Mesenchymal stem cell (in vitro differentiated cells and primary cell): ENCODE data around the gene UNC13B.

Experiments
- DNase-seq: peaks from one replicate; pipeline ENCODE4 v3.0.0-alpha.2; 2013
- H2AFZ ChIP-seq: one replicate; pipeline ENCODE4 v1.6.1; 2013; ENCODE audit warnings: low read depth, mild to moderate bottlenecking, control low read depth, inconsistent platforms, low read length, moderate library complexity
- H2AK5ac ChIP-seq: 2 replicates; pipeline ENCODE4 v1.6.1; 2013; ENCODE audit warnings: low read length, moderate library complexity, mild to moderate bottlenecking, inconsistent platforms; ENCODE audit not compliant: severe bottlenecking
- H2BK120ac ChIP-seq: one replicate; pipeline ENCODE4 v1.6.1; 2013; ENCODE audit warnings: low read depth, mild to moderate bottlenecking, inconsistent platforms, low read length, moderate library complexity
- H2BK12ac ChIP-seq, 2 experiments: one replicate each; pipeline ENCODE4 v1.6.1; 2013; ENCODE audit warnings: inconsistent platforms in 2 of 2, low read length in 2 of 2, mild to moderate bottlenecking in 2 of 2, moderate library complexity in 2 of 2, control low read depth in 1 of 2
- H2BK15ac ChIP-seq: one replicate; pipeline ENCODE4 v1.6.1; 2013; ENCODE audit warnings: mild to moderate bottlenecking, low read depth, inconsistent platforms; ENCODE audit not compliant: poor library complexity, severe bottlenecking
- H2BK5ac ChIP-seq: 2 replicates; pipeline ENCODE4 v1.6.1; 2013; ENCODE audit warnings: low read depth, mild to moderate bottlenecking, low read length, control low read depth, inconsistent platforms; ENCODE audit not compliant: poor library complexity, severe bottlenecking
- H3K14ac ChIP-seq, 2 experiments: one replicate each; pipeline ENCODE4 v1.6.1; 2013; ENCODE audit warnings: inconsistent platforms in 2 of 2, low read length in 2 of 2, control low read depth in 1 of 2, mild to moderate bottlenecking in 1 of 2, moderate library complexity in 1 of 2
- H3K18ac ChIP-seq, 2 experiments: one replicate each; pipeline ENCODE4 v1.6.1; 2013; ENCODE audit warnings: inconsistent platforms in 2 of 2, low read length in 2 of 2, control low read depth in 1 of 2, low read depth in 1 of 2, mild to moderate bottlenecking in 1 of 2
- H3K23ac ChIP-seq, 2 experiments: one replicate each; pipeline ENCODE4 v1.6.1; 2013; ENCODE audit warnings: inconsistent platforms in 2 of 2, low read length in 2 of 2, mild to moderate bottlenecking in 2 of 2, moderate library complexity in 2 of 2, control low read depth in 1 of 2
- H3K27ac ChIP-seq: 2 replicates; pipeline ENCODE4 v1.5.1; 2013; ENCODE audit warnings: mild to moderate bottlenecking, moderate library complexity, low read length, control low read depth, inconsistent platforms; ENCODE audit not compliant: poor library complexity, severe bottlenecking
- H3K27me3 ChIP-seq, 2 experiments: 2 replicates each; pipeline versions ENCODE4 v1.6.1 to v1.7.0; 2013; ENCODE audit warnings: low read length in 2 of 2, mild to moderate bottlenecking in 2 of 2, moderate library complexity in 2 of 2, control low read depth in 1 of 2, inconsistent platforms in 1 of 2; ENCODE audit not compliant: control insufficient read depth in 1 of 2, insufficient read depth in 1 of 2
- H3K36me3 ChIP-seq, 2 experiments: 2 replicates each; pipeline versions ENCODE4 v1.6.1 to v1.7.0; 2013; ENCODE audit warnings: low read length in 2 of 2, control low read depth in 1 of 2, inconsistent platforms in 1 of 2, low read depth in 1 of 2, mild to moderate bottlenecking in 1 of 2; ENCODE audit not compliant: insufficient read depth in 2 of 2, control insufficient read depth in 1 of 2
- H3K4ac ChIP-seq, 2 experiments: one replicate each; pipeline ENCODE4 v1.6.1; 2013; ENCODE audit warnings: inconsistent platforms in 2 of 2, low read length in 2 of 2, mild to moderate bottlenecking in 2 of 2, moderate library complexity in 2 of 2, control low read depth in 1 of 2, low read depth in 1 of 2
- H3K4me1 ChIP-seq: 2 replicates; pipeline ENCODE4 v1.6.1; 2013; ENCODE audit warnings: low read depth, low read length, control low read depth; ENCODE audit not compliant: control insufficient read depth, insufficient read depth
- H3K4me2 ChIP-seq: 2 replicates; pipeline ENCODE4 v1.6.1; 2013; ENCODE audit warnings: low read length, mild to moderate bottlenecking, inconsistent platforms; ENCODE audit not compliant: poor library complexity, severe bottlenecking
- H3K4me3 ChIP-seq, 2 experiments: 2 replicates each; pipeline versions ENCODE4 v1.5.1 to v1.7.0; 2013; ENCODE audit warnings: low read length in 2 of 2, mild to moderate bottlenecking in 2 of 2, control low read depth in 1 of 2, low read depth in 1 of 2; ENCODE audit not compliant: insufficient read depth in 1 of 2
- H3K79me1 ChIP-seq: replicated peaks from 2 replicates; pipeline ENCODE4 v1.6.1; 2013; ENCODE audit warnings: mild to moderate bottlenecking, control low read depth, low read length, inconsistent platforms; ENCODE audit not compliant: poor library complexity, severe bottlenecking
- H3K9ac ChIP-seq: 2 replicates; pipeline ENCODE4 v1.7.0; 2013; ENCODE audit warnings: mild to moderate bottlenecking, low read length, moderate library complexity
- H3K9me3 ChIP-seq: 2 replicates; pipeline ENCODE4 v1.7.0; 2013; ENCODE audit warnings: mild to moderate bottlenecking, low read length; ENCODE audit not compliant: control insufficient read depth
- H4K8ac ChIP-seq: one replicate; pipeline ENCODE4 v1.6.1; 2013; ENCODE audit warnings: inconsistent platforms, mild to moderate bottlenecking, low read length, moderate library complexity
- H4K91ac ChIP-seq: one replicate; pipeline ENCODE4 v1.6.1; 2013; ENCODE audit warnings: mild to moderate bottlenecking, low read length, inconsistent platforms
- WGBS: methylation state at CpG from one replicate; pipeline ENCODE4 v1.1.7; 2013; ENCODE audit warnings: mixed read lengths; 5-methylcytosine and 5-hydroxymethylcytosine counted together

UNC13B gene

GRCh38 chr9:35172878-35173277, 11.1 kb downstream of the UNC13B start:
- DNase-seq: no peak
- no peaks in the 10 kb centered on the region for H3K4me1 ChIP-seq
- H3K79me1 ChIP-seq: peaks cover 10% of the 10 kb centered on the region
- H3K36me3 ChIP-seq: no peaks in the 10 kb centered on the region
- no peak overlapping the region for H4K91ac ChIP-seq
- no peaks in the 10 kb centered on the region for H3K27me3 ChIP-seq
- no peak overlapping the region for H3K23ac ChIP-seq
- WGBS: 90% methylated on average over 2 of the region's 2 CpGs
- no peak overlapping the region for H2BK120ac ChIP-seq
- no peak overlapping the region for H4K8ac ChIP-seq
- no peak overlapping the region for H2AFZ ChIP-seq
- H3K4me2 ChIP-seq: no peak overlapping the region
- no peak overlapping the region for H3K27ac ChIP-seq
- no peak overlapping the region for H2BK12ac ChIP-seq
- H2BK15ac ChIP-seq: no peak overlapping the region
- no peaks in the 10 kb centered on the region for H3K9me3 ChIP-seq
- H3K9ac ChIP-seq: no peak overlapping the region
- no peak overlapping the region for H3K18ac ChIP-seq
- no peak overlapping the region for H2BK5ac ChIP-seq
- no peak overlapping the region for H3K4me3 ChIP-seq
- H3K4ac ChIP-seq: no peak overlapping the region
- no peak overlapping the region for H2AK5ac ChIP-seq
- H3K14ac ChIP-seq: no peak overlapping the region

DNA sequence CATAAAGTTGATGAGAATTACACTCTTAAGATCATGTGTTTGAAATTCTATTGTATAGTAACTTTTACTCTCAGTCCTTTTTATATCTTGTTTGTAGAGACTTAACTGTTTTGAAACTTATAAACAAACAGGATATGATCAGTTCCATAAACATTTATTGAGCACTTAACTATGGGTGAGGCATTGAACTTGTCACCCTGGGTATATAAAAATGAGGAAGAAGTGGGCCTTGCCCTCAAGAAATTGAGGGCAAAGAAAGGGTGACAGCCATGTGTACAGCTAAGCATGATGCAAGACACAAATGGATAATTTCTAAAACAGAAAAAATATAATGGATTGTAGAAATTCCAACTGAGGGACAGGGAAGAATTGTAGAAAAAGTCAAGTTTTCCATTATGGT, 15.7 kb downstream of the UNC13B start:
- no peak overlapping the region for H2AK5ac ChIP-seq
- no peaks in the 10 kb centered on the region for H3K27me3 ChIP-seq
- no peak overlapping the region for H2AFZ ChIP-seq
- no peak overlapping the region for H4K8ac ChIP-seq
- no peak overlapping the region for H2BK15ac ChIP-seq
- no peaks in the 10 kb centered on the region for H3K36me3 ChIP-seq
- peaks cover 11% of the 10 kb centered on the region for H3K79me1 ChIP-seq
- no peak overlapping the region for H3K4ac ChIP-seq
- H3K14ac ChIP-seq: no peak overlapping the region
- H3K27ac ChIP-seq: no peak overlapping the region
- no peak overlapping the region for H2BK12ac ChIP-seq
- H3K4me3 ChIP-seq: no peak overlapping the region
- no peak overlapping the region for H2BK5ac ChIP-seq
- peaks cover 8% of the 10 kb centered on the region for H3K9me3 ChIP-seq
- H2BK120ac ChIP-seq: no peak overlapping the region
- H3K4me1 ChIP-seq: no peaks in the 10 kb centered on the region
- no peak for DNase-seq
- H3K4me2 ChIP-seq: no peak overlapping the region
- no peak overlapping the region for H4K91ac ChIP-seq
- H3K23ac ChIP-seq: no peak overlapping the region
- no peak overlapping the region for H3K18ac ChIP-seq
- H3K9ac ChIP-seq: no peak overlapping the region

DNA sequence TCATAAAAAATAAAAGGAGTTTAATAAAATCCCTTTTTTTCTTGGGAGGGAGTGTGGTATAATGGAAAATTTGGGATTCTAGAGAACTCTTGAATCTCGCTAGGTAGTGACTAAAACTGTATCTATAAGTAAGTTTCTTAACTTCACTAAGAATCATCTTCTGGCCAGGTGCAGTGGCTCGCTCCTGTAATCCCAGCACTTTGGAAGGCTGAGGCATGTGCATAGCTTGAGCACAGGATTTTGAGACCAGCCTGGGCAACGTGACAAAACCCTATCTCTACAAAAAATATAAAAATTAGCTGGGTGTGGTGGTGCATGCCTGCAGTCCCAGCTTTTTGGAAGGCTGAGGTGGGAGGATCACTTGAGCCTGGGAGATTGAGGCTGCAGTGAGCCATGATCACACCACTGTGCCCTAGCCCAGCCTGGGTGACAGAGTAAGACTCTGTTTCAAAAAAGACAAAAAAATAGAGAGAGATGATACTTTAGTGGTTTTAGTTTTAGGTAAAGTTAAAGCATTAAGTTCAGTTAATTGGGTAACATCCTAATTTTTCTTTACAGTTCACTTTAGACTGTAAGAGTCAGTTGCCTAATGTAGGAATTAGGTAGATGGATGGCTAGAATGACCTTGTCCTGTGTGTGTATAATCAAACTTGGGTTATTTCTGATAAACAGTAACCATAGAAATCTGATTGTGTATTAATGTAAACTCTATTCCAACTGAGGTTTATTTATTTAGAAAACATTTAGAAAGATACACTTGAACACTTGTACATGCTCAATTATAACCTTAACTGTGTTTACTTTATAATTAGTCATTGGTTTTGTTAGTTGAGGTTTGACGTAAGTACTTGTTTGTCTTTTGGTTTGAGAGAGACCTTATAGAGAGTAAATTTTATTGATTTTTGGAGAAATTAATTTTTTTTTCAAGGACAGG, 17.8 kb downstream of the UNC13B start:
- Histone ChIP-seq H3K23ac (no peak overlapping the region), H3K79me1 (peaks cover 8% of the 10 kb centered on the region), H3K4ac (no peak overlapping the region), H3K4me1 (no peaks in the 10 kb centered on the region), H2AK5ac (no peak overlapping the region), H4K8ac (no peak overlapping the region), H3K27ac (no peak overlapping the region), H2BK15ac (no peak overlapping the region), H2BK5ac (no peak overlapping the region), H3K4me3 (no peak overlapping the region), H3K14ac (no peak overlapping the region), H2BK120ac (no peak overlapping the region), H3K9ac (no peak overlapping the region), H4K91ac (no peak overlapping the region), H3K4me2 (no peak overlapping the region), H3K36me3 (peaks cover 0 to 3% of the 10 kb centered on the region in 2 experiments), H2AFZ (no peak overlapping the region), H2BK12ac (no peak overlapping the region), H3K18ac (no peak overlapping the region), H3K9me3 (peaks cover 8% of the 10 kb centered on the region), H3K27me3 (no peaks in the 10 kb centered on the region)
- peak; percentile 49 for DNase-seq
- WGBS: 60% methylated on average over 2 of the region's 4 CpGs

DNA sequence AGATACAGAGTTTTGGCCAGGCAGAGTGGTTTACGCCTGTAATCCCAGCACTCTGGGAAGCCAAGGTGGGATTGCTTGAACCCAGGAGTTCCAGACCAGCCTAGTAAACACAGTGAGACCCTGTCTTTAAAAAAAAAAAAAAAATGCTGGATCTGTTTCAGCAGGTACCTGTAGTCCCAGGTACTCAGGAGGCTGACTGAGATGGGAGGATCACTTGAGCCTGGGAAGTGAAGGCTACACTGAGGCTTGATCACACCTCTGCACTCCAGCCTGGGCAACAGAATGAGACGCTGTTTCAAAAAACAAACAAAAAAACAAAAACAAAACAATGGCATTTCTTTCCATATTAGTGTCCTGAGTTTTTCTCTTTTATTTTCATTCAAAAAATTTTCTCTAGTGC, 19.0 kb downstream of the UNC13B start:
- Histone ChIP-seq H3K4me2 (no peak overlapping the region), H2BK12ac (no peak overlapping the region), H3K23ac (no peak overlapping the region), H2AFZ (no peak overlapping the region), H3K36me3 (peaks cover 0 to 3% of the 10 kb centered on the region in 2 experiments), H3K4me1 (no peaks in the 10 kb centered on the region), H3K4me3 (no peak overlapping the region), H3K27ac (no peak overlapping the region), H3K4ac (no peak overlapping the region), H2BK15ac (no peak overlapping the region), H4K91ac (no peak overlapping the region), H3K79me1 (peaks cover 8% of the 10 kb centered on the region), H2BK120ac (no peak overlapping the region), H3K14ac (no peak overlapping the region), H4K8ac (no peak overlapping the region), H3K9ac (no peak overlapping the region), H2BK5ac (no peak overlapping the region), H3K27me3 (no peaks in the 10 kb centered on the region), H3K9me3 (peaks cover 8% of the 10 kb centered on the region), H2AK5ac (no peak overlapping the region), H3K18ac (no peak overlapping the region)
- no peak for DNase-seq
- 100% methylated on average over 2 of the region's 2 CpGs for WGBS
